ENCODE data around the gene CRACDL. TPM values are rescaled to one million over a fixed set of nuclear protein-coding genes. Genes with fewer than 3 reads are reported as not detected.

Gene CRACDL
- total and polyA plus RNA-seq, 2 of the 13 experiments (the other 11 are each of a cell fraction or from before 2014, with no cell fraction given) = 0.15 to 0.26 TPM

- TF ChIP-seq HMGXB3 (CRISPR knock-in tag; IDR thresholded peaks at IDR 0.05; ENCODE audit: borderline replicate concordance) = no peak
- peak; percentile 69; the same call in 1 of the 2 replicates for TF ChIP-seq ZNF292 (CRISPR knock-in tag; IDR thresholded peaks at IDR 0.05; ENCODE audit: borderline replicate concordance, low read depth)
- no peak for TF ChIP-seq ZNF326 (CRISPR knock-in tag; IDR thresholded peaks at IDR 0.05; ENCODE audit: borderline replicate concordance)
- no peak for TF ChIP-seq ZNF501 (CRISPR knock-in tag; IDR thresholded peaks at IDR 0.05)
- TF ChIP-seq NRL (CRISPR knock-in tag; IDR thresholded peaks at IDR 0.05; ENCODE audit: borderline replicate concordance) = 0 out of 2 replicates have a peak, but pooled peaks have one; percentile 43
- TF ChIP-seq ZNF709 (CRISPR knock-in tag; IDR thresholded peaks at IDR 0.05) = peak; percentile 73; the same call in 1 of the 2 replicates
- no peak for TF ChIP-seq ZNF282 (IDR thresholded peaks at IDR 0.05; ENCODE audit: partially characterized antibody)
- TF ChIP-seq ZNF839 (CRISPR knock-in tag; IDR thresholded peaks at IDR 0.05; ENCODE audit: borderline replicate concordance) = no peak
- TF ChIP-seq TRIM24 (CRISPR knock-in tag; IDR thresholded peaks at IDR 0.05) = no peak
- peak; percentile 97 for TF ChIP-seq ZSCAN22 (CRISPR knock-in tag; IDR thresholded peaks at IDR 0.05)
- TF ChIP-seq ZKSCAN1 (IDR thresholded peaks at IDR 0.05; ENCODE audit: low read length) = no peak
- TF ChIP-seq ZNF274 (CRISPR knock-in tag; IDR thresholded peaks at IDR 0.05) = no peak
- TF ChIP-seq PAWR (CRISPR knock-in tag; IDR thresholded peaks at IDR 0.05; ENCODE audit: borderline replicate concordance) = no peak
- TF ChIP-seq SMAD3 (CRISPR knock-in tag; IDR thresholded peaks at IDR 0.05) = peak; percentile 50; the same call in 1 of the 2 replicates
- TF ChIP-seq AKAP8 (CRISPR knock-in tag; IDR thresholded peaks at IDR 0.05) = no peak
- TF ChIP-seq ZNF256 (CRISPR knock-in tag; conservative IDR thresholded peaks at IDR 0.05) = no peak
- no peak for TF ChIP-seq KDM4B (CRISPR knock-in tag; IDR thresholded peaks at IDR 0.05)
- no peak for TF ChIP-seq E2F1 (CRISPR knock-in tag; IDR thresholded peaks at IDR 0.05)
- TF ChIP-seq ISX (CRISPR knock-in tag; conservative IDR thresholded peaks at IDR 0.05) = no peak
- no peak for TF ChIP-seq ZNF577 (CRISPR knock-in tag; IDR thresholded peaks at IDR 0.05; ENCODE audit: borderline replicate concordance, low read depth)
- TF ChIP-seq ZNF280B (CRISPR knock-in tag; IDR thresholded peaks at IDR 0.05; ENCODE audit: borderline replicate concordance) = peak; percentile 57; the same call in 1 of the 2 replicates
- no peak for TF ChIP-seq RFXANK (CRISPR knock-in tag; IDR thresholded peaks at IDR 0.05)
- no peak for TF ChIP-seq ZFP37 (CRISPR knock-in tag; IDR thresholded peaks at IDR 0.05; ENCODE audit: borderline replicate concordance)
Measured at GRCh38 chr2:98911376-98912154, 24.5 kb downstream of the CRACDL start (continued).
